ENCODE data around the gene TAF4. TPM values are rescaled to one million over a fixed set of nuclear protein-coding genes. Genes with fewer than 3 reads are reported as not detected.
"Not testable (repeated sequence)": the region's sequence is repeated elsewhere in the genome, so short reads cannot be mapped to it uniquely, and the experiment has no call there.

TAF4 gene
- total RNA-seq, 6 experiments from 2014 or later, result 9.0 to 13.0 (median 11.3) TPM

GRCh38 chr20:61985096-61985495 lies 80.6 kb downstream of the TAF4 start:
- Histone ChIP-seq H3K27me3 (no peaks in the 10 kb centered on the region), H3K27ac (no peak overlapping the region), H3K4me1 (no peaks in the 10 kb centered on the region), H3K4me3 (no peak overlapping the region), H3K9me3 (no peaks in the 10 kb centered on the region), H3K36me3 (peaks cover 0 to 5% (median 0%) of the 10 kb centered on the region in 4 donors)
- WGBS (ENCODE audit: insufficient coverage, low coverage, low lambda C conversion rate, missing lambda C conversion rate), result 89% methylated on average over 4 of the region's 6 CpGs
- intact Hi-C loops (cut with DNase I), result no loop called here
- no peak for DNase-seq
- no peak for TF ChIP-seq POLR2A (IDR thresholded peaks at IDR 0.05)
- TF ChIP-seq CTCF (IDR thresholded peaks at IDR 0.05), result no peak
- no peak for ATAC-seq

- H3K36me3 ChIP-seq; H3K9me3 ChIP-seq; DNase-seq; intact Hi-C loops (cut with DNase I); H3K4me3 ChIP-seq; H3K4me1 ChIP-seq; H3K27me3 ChIP-seq; ATAC-seq; H3K27ac ChIP-seq: not testable (repeated sequence)
- 54% methylated on average over 2 of the region's 14 CpGs for WGBS (ENCODE audit: insufficient coverage, low coverage, low lambda C conversion rate, missing lambda C conversion rate)
Measured at GRCh38 chr20:61984431-61984830, 81.2 kb downstream of the TAF4 start.

GRCh38 chr20:61983965-61984364 lies 81.7 kb downstream of the TAF4 start:
- no peak overlapping the region for H3K4me3 ChIP-seq
- DNase-seq (no peak), ATAC-seq (no peak)
- TF ChIP-seq POLR2A (IDR thresholded peaks at IDR 0.05), result no peak
- TF ChIP-seq CTCF (IDR thresholded peaks at IDR 0.05), result no peak
- no peaks in the 10 kb centered on the region for H3K27me3 ChIP-seq
- H3K36me3 ChIP-seq, result no peaks in the 10 kb centered on the region
- H3K4me1 ChIP-seq, result no peaks in the 10 kb centered on the region
- intact Hi-C loops (cut with DNase I), result no loop called here
- H3K9me3 ChIP-seq, result no peaks in the 10 kb centered on the region
- no peak overlapping the region for H3K27ac ChIP-seq
- 74% methylated on average over 6 of the region's 17 CpGs for WGBS (ENCODE audit: insufficient coverage, low coverage, low lambda C conversion rate, missing lambda C conversion rate)

- no peaks in the 10 kb centered on the region for H3K36me3 ChIP-seq
- DNase-seq (no peak), ATAC-seq (no peak)
- 89% methylated on average over 7 of the region's 11 CpGs for WGBS (ENCODE audit: insufficient coverage, low coverage, low lambda C conversion rate, missing lambda C conversion rate)
- H3K9me3 ChIP-seq, result no peaks in the 10 kb centered on the region
- H3K27ac ChIP-seq, result no peak overlapping the region
- H3K4me1 ChIP-seq, result no peaks in the 10 kb centered on the region
- no peaks in the 10 kb centered on the region for H3K27me3 ChIP-seq
- TF ChIP-seq POLR2A (IDR thresholded peaks at IDR 0.05) (no peak), CTCF (IDR thresholded peaks at IDR 0.05) (no peak)
- no peak overlapping the region for H3K4me3 ChIP-seq
- intact Hi-C loops (cut with DNase I), result no loop called here
Measured at GRCh38 chr20:61982951-61983315, 82.7 kb downstream of the TAF4 start.

- WGBS (ENCODE audit: insufficient coverage, low coverage, low lambda C conversion rate, missing lambda C conversion rate), result 67% methylated on average over 12 of the region's 18 CpGs
- Histone ChIP-seq H3K4me1 (no peaks in the 10 kb centered on the region), H3K36me3 (no peaks in the 10 kb centered on the region), H3K27me3 (no peaks in the 10 kb centered on the region), H3K4me3 (no peak overlapping the region), H3K27ac (no peak overlapping the region), H3K9me3 (no peaks in the 10 kb centered on the region)
- intact Hi-C loops (cut with DNase I), result no loop called here
- no peak for TF ChIP-seq CTCF (IDR thresholded peaks at IDR 0.05)
- TF ChIP-seq POLR2A (IDR thresholded peaks at IDR 0.05), result no peak
- no peak for ATAC-seq
- no peak for DNase-seq
Measured at GRCh38 chr20:61982191-61982950, 83.3 kb downstream of the TAF4 start.

GRCh38 chr20:61981691-61982090 lies 84.0 kb downstream of the TAF4 start:
- H3K4me1 ChIP-seq; H3K4me3 ChIP-seq; H3K27me3 ChIP-seq; H3K9me3 ChIP-seq; ATAC-seq; DNase-seq; intact Hi-C loops (cut with DNase I); H3K27ac ChIP-seq; H3K36me3 ChIP-seq: not testable (repeated sequence)
- 67% methylated on average over 8 of the region's 11 CpGs for WGBS (ENCODE audit: insufficient coverage, low coverage, low lambda C conversion rate, missing lambda C conversion rate)
